SK-N-SH (cell line): ENCODE results near the gene KCTD5. TPM values are rescaled to one million over a fixed set of nuclear protein-coding genes. Genes with fewer than 3 reads are reported as not detected.
"Not testable (repeated sequence)": the region's sequence is repeated elsewhere in the genome, so short reads cannot be mapped to it uniquely, and the experiment has no call there.

Source experiments
- CTCF ChIA-PET: fragments of 300-600, 350-600 bp; formaldehyde crosslinking; extraction: SDS; loops from one replicate; lab custom pipeline; 2021; lab: Yijun Ruan, JAX
- POLR2A ChIA-PET: fragments of 350-600 bp; sonication (Branson Sonifier 250); formaldehyde crosslinking; extraction: SDS; loops from one replicate; lab custom pipeline; 2020; ENCODE audit warnings: antibody characterized with exemption, inconsistent platforms; lab: Yijun Ruan, JAX
- DNase-seq: peaks from one replicate; pipeline ENCODE4 v3.0.0; 2012
- H2AFZ ChIP-seq: fragments of 200-600 bp; sonication (generic); 2 replicates; pipeline ENCODE4 v1.8.1; 2016; ENCODE audit warnings: antibody characterized with exemption, mild to moderate bottlenecking, low read depth
- H3F3A ChIP-seq: fragments of 200-600 bp; sonication (generic); replicated peaks from 2 replicates; pipeline ENCODE3; 2016; ENCODE audit warnings: antibody characterized with exemption, mild to moderate bottlenecking; ENCODE audit not compliant: insufficient read depth
- H3K27ac ChIP-seq, 2 experiments: fragments of 200-500 bp in 1 of 2; fragments of 200-600 bp in 1 of 2; sonication (Bioruptor generic) in 1 of 2; sonication (generic), shearing (Covaris generic) in 1 of 2; 2 replicates each; pipeline versions ENCODE4 v1.5.1 to v1.6.1; 2014 to 2016; ENCODE audit warnings: low read depth in 2 of 2, inconsistent platforms in 1 of 2, low read length in 1 of 2, mild to moderate bottlenecking in 1 of 2, mixed read lengths in 1 of 2
- H3K27me3 ChIP-seq: fragments of 200-600 bp; sonication (generic), shearing (Covaris generic); 2 replicates; pipeline ENCODE4 v1.6.1; 2016; ENCODE audit warnings: mixed run types; ENCODE audit not compliant: insufficient read depth
- H3K36me3 ChIP-seq, 2 experiments: fragments of 200-500 bp in 1 of 2; fragments of 200-600 bp in 1 of 2; sonication (Bioruptor generic) in 1 of 2; sonication (generic) in 1 of 2; replicated peaks in 1 of 2; 2 replicates each; pipeline versions ENCODE3 to v1.5.1; 2014 to 2016; ENCODE audit warnings: low read length in 1 of 2, mild to moderate bottlenecking in 1 of 2; ENCODE audit not compliant: insufficient read depth in 2 of 2, control insufficient read depth in 1 of 2
- H3K4me1 ChIP-seq, 2 experiments: fragments of 200-500 bp in 1 of 2; fragments of 200-600 bp in 1 of 2; sonication (Bioruptor generic) in 1 of 2; sonication (generic), shearing (Covaris generic) in 1 of 2; 2 replicates each; pipeline versions ENCODE4 v1.5.1 to v1.6.1; 2014 to 2016; ENCODE audit warnings: low read depth in 1 of 2, low read length in 1 of 2, mixed run types in 1 of 2; ENCODE audit not compliant: insufficient read depth in 2 of 2, control insufficient read depth in 1 of 2
- H3K4me2 ChIP-seq: fragments of 200-600 bp; sonication (generic), shearing (Covaris generic); 2 replicates; pipeline ENCODE4 v1.6.1; 2017; ENCODE audit warnings: mixed run types
- H3K4me3 ChIP-seq, 2 experiments: fragments of 200-500 bp in 1 of 2; fragments of 200-600 bp in 1 of 2; sonication (Bioruptor generic) in 1 of 2; sonication (generic), shearing (Covaris generic) in 1 of 2; 2 replicates each; pipeline versions ENCODE4 v1.5.1 to v1.8.1; 2014 to 2016; ENCODE audit warnings: low read depth in 2 of 2, inconsistent platforms in 1 of 2, low read length in 1 of 2, mild to moderate bottlenecking in 1 of 2, mixed read lengths in 1 of 2, moderate library complexity in 1 of 2
- H3K79me2 ChIP-seq: fragments of 200-600 bp; sonication (generic); 2 replicates; pipeline ENCODE4 v1.8.1; 2017; ENCODE audit warnings: mild to moderate bottlenecking; ENCODE audit not compliant: insufficient read depth
- H3K9ac ChIP-seq: fragments of 200-600 bp; sonication (generic); 2 replicates; pipeline ENCODE4 v1.6.1; 2017; ENCODE audit warnings: mixed run types
- H3K9me2 ChIP-seq: fragments of 200-600 bp; sonication (generic); 2 replicates; pipeline ENCODE4 v1.6.1; 2017; ENCODE audit warnings: mixed run types
- H3K9me3 ChIP-seq: fragments of 200-600 bp; sonication (generic); 2 replicates; pipeline ENCODE4 v1.6.1; 2017; ENCODE audit warnings: mixed run types, mild to moderate bottlenecking, moderate library complexity
- H4K20me1 ChIP-seq: fragments of 200-600 bp; sonication (generic); 2 replicates; pipeline ENCODE4 v1.6.1; 2017; ENCODE audit warnings: mild to moderate bottlenecking, mixed run types; ENCODE audit not compliant: insufficient read depth
- FOXJ3 ChIP-seq: sonication (generic); formaldehyde crosslinking; IDR thresholded peaks from 2 replicates; pipeline ENCODE4 v1.5.1; 2020; ENCODE audit warnings: mild to moderate bottlenecking, missing genetic modification reagents
- FOXM1 ChIP-seq: IDR thresholded peaks from 2 replicates; pipeline ENCODE4 v1.4.0; 2012; ENCODE audit warnings: low read depth, mild to moderate bottlenecking
- GATA2 ChIP-seq: sonication (generic); formaldehyde crosslinking; IDR thresholded peaks from 2 replicates; pipeline ENCODE4 v1.5.0; 2020; ENCODE audit warnings: mild to moderate bottlenecking, missing genetic modification reagents
- MXI1 ChIP-seq: IDR thresholded peaks from 2 replicates; pipeline ENCODE4 v1.6.1; 2012; ENCODE audit warnings: mild to moderate bottlenecking, low read depth, low read length, improper control_type of control experiment
- NRF1 ChIP-seq: IDR thresholded peaks from 2 replicates; pipeline ENCODE4 v1.6.1; 2012; ENCODE audit warnings: low read depth, mild to moderate bottlenecking, low read length
- PBX3 ChIP-seq: IDR thresholded peaks from 2 replicates; pipeline ENCODE4; 2012
- RXRA ChIP-seq: IDR thresholded peaks from 2 replicates; pipeline ENCODE4 v1.4.0; 2012; ENCODE audit warnings: low read depth, mild to moderate bottlenecking, borderline replicate concordance
- TAF1 ChIP-seq: IDR thresholded peaks from 2 replicates; pipeline ENCODE4 v1.6.1; 2012; ENCODE audit warnings: low read depth, mild to moderate bottlenecking, low read length, moderate library complexity, borderline replicate concordance
- WGBS: methylation state at CpG from one replicate; pipeline ENCODE4 v1.1.6; 2017; ENCODE audit warnings: low lambda C conversion rate; 5-methylcytosine and 5-hydroxymethylcytosine counted together
- polyA plus RNA-seq, 3 experiments: library from polyadenylated mRNA; depleted of rRNA; stranded (reverse); fragments of >200 nt; gene quantifications; 2 replicates each; pipeline ENCODE4 v1.2.3, GENCODE V29; 2012
- TF ChIP-seq, protein P1 (sequence below): fragments of 200-600 bp; sonication (generic); IDR thresholded peaks from 2 replicates; pipeline ENCODE4 v1.6.1; 2017; ENCODE audit warnings: antibody characterized with exemption, mild to moderate bottlenecking, moderate library complexity
- TF ChIP-seq, protein P2 (sequence below): IDR thresholded peaks from 2 replicates; pipeline ENCODE4 v1.4.0; 2012; ENCODE audit warnings: low read depth, borderline replicate concordance

Gene KCTD5
- polyA plus RNA-seq, 1 of the 3 experiments (the other 2 are of a cell fraction), result 53.4 TPM

- H3K4me2 ChIP-seq, result no peak overlapping the region
- no peaks in the 10 kb centered on the region for H3K9me3 ChIP-seq
- POLR2A ChIA-PET, result no interaction called here
- no peak overlapping the region for H3K27ac ChIP-seq
- peaks cover 40% of the 10 kb centered on the region for H3K79me2 ChIP-seq
- peaks cover 0 to 23% of the 10 kb centered on the region in 2 experiments for H3K36me3 ChIP-seq
- TF ChIP-seq GATA2 (no peak), FOXJ3 (CRISPR knock-in tag) (no peak), TAF1 (no peak), NRF1 (no peak), MXI1 (no peak), PBX3 (no peak), FOXM1 (no peak), RXRA (no peak)
- TF ChIP-seq, protein P1, sequence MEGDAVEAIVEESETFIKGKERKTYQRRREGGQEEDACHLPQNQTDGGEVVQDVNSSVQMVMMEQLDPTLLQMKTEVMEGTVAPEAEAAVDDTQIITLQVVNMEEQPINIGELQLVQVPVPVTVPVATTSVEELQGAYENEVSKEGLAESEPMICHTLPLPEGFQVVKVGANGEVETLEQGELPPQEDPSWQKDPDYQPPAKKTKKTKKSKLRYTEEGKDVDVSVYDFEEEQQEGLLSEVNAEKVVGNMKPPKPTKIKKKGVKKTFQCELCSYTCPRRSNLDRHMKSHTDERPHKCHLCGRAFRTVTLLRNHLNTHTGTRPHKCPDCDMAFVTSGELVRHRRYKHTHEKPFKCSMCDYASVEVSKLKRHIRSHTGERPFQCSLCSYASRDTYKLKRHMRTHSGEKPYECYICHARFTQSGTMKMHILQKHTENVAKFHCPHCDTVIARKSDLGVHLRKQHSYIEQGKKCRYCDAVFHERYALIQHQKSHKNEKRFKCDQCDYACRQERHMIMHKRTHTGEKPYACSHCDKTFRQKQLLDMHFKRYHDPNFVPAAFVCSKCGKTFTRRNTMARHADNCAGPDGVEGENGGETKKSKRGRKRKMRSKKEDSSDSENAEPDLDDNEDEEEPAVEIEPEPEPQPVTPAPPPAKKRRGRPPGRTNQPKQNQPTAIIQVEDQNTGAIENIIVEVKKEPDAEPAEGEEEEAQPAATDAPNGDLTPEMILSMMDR, result no peak
- TF ChIP-seq, protein P2, sequence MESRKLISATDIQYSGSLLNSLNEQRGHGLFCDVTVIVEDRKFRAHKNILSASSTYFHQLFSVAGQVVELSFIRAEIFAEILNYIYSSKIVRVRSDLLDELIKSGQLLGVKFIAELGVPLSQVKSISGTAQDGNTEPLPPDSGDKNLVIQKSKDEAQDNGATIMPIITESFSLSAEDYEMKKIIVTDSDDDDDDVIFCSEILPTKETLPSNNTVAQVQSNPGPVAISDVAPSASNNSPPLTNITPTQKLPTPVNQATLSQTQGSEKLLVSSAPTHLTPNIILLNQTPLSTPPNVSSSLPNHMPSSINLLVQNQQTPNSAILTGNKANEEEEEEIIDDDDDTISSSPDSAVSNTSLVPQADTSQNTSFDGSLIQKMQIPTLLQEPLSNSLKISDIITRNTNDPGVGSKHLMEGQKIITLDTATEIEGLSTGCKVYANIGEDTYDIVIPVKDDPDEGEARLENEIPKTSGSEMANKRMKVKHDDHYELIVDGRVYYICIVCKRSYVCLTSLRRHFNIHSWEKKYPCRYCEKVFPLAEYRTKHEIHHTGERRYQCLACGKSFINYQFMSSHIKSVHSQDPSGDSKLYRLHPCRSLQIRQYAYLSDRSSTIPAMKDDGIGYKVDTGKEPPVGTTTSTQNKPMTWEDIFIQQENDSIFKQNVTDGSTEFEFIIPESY, result no peak
- H3F3A ChIP-seq, result no peaks in the 10 kb centered on the region
- no peaks in the 10 kb centered on the region for H3K9me2 ChIP-seq
- H3K27me3 ChIP-seq, result no peaks in the 10 kb centered on the region
- no peak overlapping the region for H3K4me3 ChIP-seq
- CTCF ChIA-PET, result no interaction called here
- no peak for DNase-seq
- H3K9ac ChIP-seq, result no peak overlapping the region
- no peak overlapping the region for H2AFZ ChIP-seq
- no peaks in the 10 kb centered on the region for H3K4me1 ChIP-seq
- peaks cover 33% of the 10 kb centered on the region for H4K20me1 ChIP-seq
- WGBS, result 93% methylated on average over 6 of the region's 24 CpGs
Observed at GRCh38 chr16:2692948-2693651, 10.8 kb downstream of the KCTD5 start.

DNA sequence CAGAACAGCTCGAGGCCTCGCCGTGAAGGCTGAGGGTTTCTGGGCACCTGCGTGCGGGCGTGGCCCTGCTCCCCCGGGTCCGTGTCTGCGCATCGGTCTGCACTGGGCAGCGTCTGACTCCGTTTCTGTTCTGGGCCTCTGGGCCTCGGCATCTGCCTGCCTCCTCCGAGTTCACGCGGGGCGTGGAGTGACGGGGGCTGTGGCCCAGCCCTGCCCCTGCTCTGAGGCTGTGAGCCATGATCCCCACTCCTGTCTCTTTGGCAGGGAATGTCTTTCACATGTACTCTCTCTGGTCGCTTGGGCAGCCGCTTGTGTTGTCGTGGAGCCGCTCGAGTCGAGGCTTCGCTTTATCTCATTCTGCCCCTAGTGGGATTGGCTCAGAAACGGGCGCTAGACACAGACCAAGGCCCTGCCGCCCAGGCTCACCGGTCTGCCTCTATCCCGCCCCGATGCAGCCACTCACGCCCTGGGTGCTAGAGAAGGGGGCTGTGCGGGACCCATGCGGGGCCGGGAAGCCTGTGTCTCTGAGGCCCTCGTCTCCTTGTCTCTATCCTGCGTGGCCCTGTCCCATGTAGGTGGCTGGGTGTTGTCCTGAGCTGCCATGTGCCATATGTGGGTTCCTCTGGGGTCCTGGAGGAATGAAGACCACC, 14.4 kb downstream of the KCTD5 start:
- H3K9me2 ChIP-seq, H3K27me3 ChIP-seq, DNase-seq, H3K4me2 ChIP-seq, H3F3A ChIP-seq, H3K27ac ChIP-seq, H3K4me3 ChIP-seq, POLR2A ChIA-PET, H2AFZ ChIP-seq, CTCF ChIA-PET, H3K9me3 ChIP-seq, H3K9ac ChIP-seq, H3K4me1 ChIP-seq: not testable (repeated sequence)
- H3K36me3 ChIP-seq, result peaks cover 0 to 47% of the 10 kb centered on the region in 2 experiments
- peaks cover 18% of the 10 kb centered on the region; the same call in 1 of the 2 replicates for H3K79me2 ChIP-seq
- WGBS, result 98% methylated on average over 12 of the region's 37 CpGs
- peaks cover 14% of the 10 kb centered on the region; the same call in 1 of the 2 replicates for H4K20me1 ChIP-seq
